Vagina (tissue), 2 donors: Measurements from ENCODE around the gene CAMKMT. TPM values are rescaled to one million over a fixed set of nuclear protein-coding genes. Genes with fewer than 3 reads are reported as not detected.

Source experiments
- DNase-seq, 2 donors: peaks; one replicate each; pipeline ENCODE4 v3.0.0-alpha.2; 2017; ENCODE audit errors: extremely low spot score in 2 of 2
- H3K27ac ChIP-seq: fragments of 200-600 bp; sonication (generic); one replicate; pipeline ENCODE4 v1.5.1; 2019
- H3K27me3 ChIP-seq: fragments of 200-600 bp; sonication (generic); one replicate; pipeline ENCODE4 v1.5.1; 2019
- H3K36me3 ChIP-seq, 2 donors: fragments of 200-600 bp; sonication (generic); one replicate each; pipeline ENCODE4 v1.5.1; 2017 to 2019
- H3K4me1 ChIP-seq: fragments of 200-600 bp; sonication (generic); one replicate; pipeline ENCODE4 v1.5.1; 2019
- H3K4me3 ChIP-seq, 2 donors: fragments of 200-600 bp; sonication (generic); 1 replicate in 1 of 2; 2 replicates in 1 of 2; pipeline ENCODE4 v1.5.1; 2016 to 2019
- H3K9me3 ChIP-seq: fragments of 200-600 bp; sonication (generic); one replicate; pipeline ENCODE4 v1.5.1; 2019
- CTCF ChIP-seq, 3 experiments: fragments of 450-650 bp in 2 of 3; fragments of 200-600 bp in 1 of 3; sonication (generic) in 1 of 3; IDR thresholded peaks; one replicate each; pipeline ENCODE4 v1.5.1; 2017 to 2019; ENCODE audit warnings: antibody characterized with exemption in 3 of 3, mild to moderate bottlenecking in 2 of 3, moderate library complexity in 2 of 3
- POLR2A ChIP-seq, 2 donors: fragments of 450-650 bp; IDR thresholded peaks; one replicate each; pipeline ENCODE4 v1.6.1; 2017; ENCODE audit warnings: antibody characterized with exemption in 2 of 2, mild to moderate bottlenecking in 2 of 2, moderate library complexity in 2 of 2
- POLR2AphosphoS5 ChIP-seq, 2 donors: sonication (generic); formaldehyde crosslinking; IDR thresholded peaks; one replicate each; pipeline ENCODE4 v1.9.0; 2017; ENCODE audit warnings: antibody characterized with exemption in 2 of 2, mild to moderate bottlenecking in 2 of 2, low read depth in 1 of 2; ENCODE audit not compliant: insufficient read depth in 1 of 2
- intact Hi-C: fragments of 100-400 bp; cut with DNase I; formaldehyde crosslinking; loops from one replicate; pipeline ENCODE4 v1.15.1; 2023
- total RNA-seq: library from RNA; depleted of rRNA; stranded (reverse); fragments of >200 nt; gene quantifications from one replicate; pipeline ENCODE4 v1.2.3, GENCODE V29; 2016

The CAMKMT gene
- total RNA-seq, 1 donor from 2014 or later = 21.1 TPM

GRCh38 chr2:44324971-44325426, 36.7 kb upstream of the CAMKMT start:
- Histone ChIP-seq H3K27me3 (no peaks in the 10 kb centered on the region), H3K27ac (no peak overlapping the region), H3K9me3 (no peaks in the 10 kb centered on the region), H3K4me1 (no peaks in the 10 kb centered on the region), H3K36me3 (peaks cover 6 to 69% of the 10 kb centered on the region in 2 donors), H3K4me3 (no peak overlapping the region)
- intact Hi-C loops = no loop called here
- TF ChIP-seq POLR2A (IDR thresholded peaks at IDR 0.05) (no peak), CTCF (IDR thresholded peaks at IDR 0.05) (no peak), POLR2AphosphoS5 (IDR thresholded peaks at IDR 0.05; ENCODE audit: insufficient read depth in 1 of 2, low read depth in 1 of 2) (no peak)
- DNase-seq = no peak

- no peak overlapping the region for H3K27ac ChIP-seq
- H3K36me3 ChIP-seq = peaks cover 6 to 61% of the 10 kb centered on the region in 2 donors
- DNase-seq = no peak
- no peaks in the 10 kb centered on the region for H3K4me1 ChIP-seq
- H3K9me3 ChIP-seq = no peaks in the 10 kb centered on the region
- H3K4me3 ChIP-seq = no peak overlapping the region
- intact Hi-C loops = no loop called here
- TF ChIP-seq CTCF (IDR thresholded peaks at IDR 0.05) (no peak), POLR2AphosphoS5 (IDR thresholded peaks at IDR 0.05; ENCODE audit: insufficient read depth in 1 of 2, low read depth in 1 of 2) (no peak), POLR2A (IDR thresholded peaks at IDR 0.05) (no peak)
- H3K27me3 ChIP-seq = no peaks in the 10 kb centered on the region
These were observed 35.9 kb upstream of the CAMKMT start for GRCh38 chr2:44325897-44326296.

- Histone ChIP-seq H3K27ac (no peak overlapping the region), H3K9me3 (no peaks in the 10 kb centered on the region), H3K27me3 (no peaks in the 10 kb centered on the region), H3K4me3 (no peak overlapping the region), H3K4me1 (no peaks in the 10 kb centered on the region), H3K36me3 (peaks cover 6 to 61% of the 10 kb centered on the region in 2 donors)
- intact Hi-C loops = no loop called here
- DNase-seq = no peak
- TF ChIP-seq POLR2AphosphoS5 (IDR thresholded peaks at IDR 0.05; ENCODE audit: insufficient read depth in 1 of 2, low read depth in 1 of 2) = no peak
- no peak for TF ChIP-seq CTCF (IDR thresholded peaks at IDR 0.05)
- no peak for TF ChIP-seq POLR2A (IDR thresholded peaks at IDR 0.05)
These were observed 35.0 kb upstream of the CAMKMT start for GRCh38 chr2:44326548-44327264.

GRCh38 chr2:44328750-44329149, 33.0 kb upstream of the CAMKMT start:
- peaks cover 6 to 48% of the 10 kb centered on the region in 2 donors for H3K36me3 ChIP-seq
- H3K4me3 ChIP-seq = no peak overlapping the region
- intact Hi-C loops = no loop called here
- no peak for DNase-seq
- H3K4me1 ChIP-seq = no peaks in the 10 kb centered on the region
- H3K27me3 ChIP-seq = no peaks in the 10 kb centered on the region
- TF ChIP-seq POLR2A (IDR thresholded peaks at IDR 0.05) = no peak
- no peak for TF ChIP-seq POLR2AphosphoS5 (IDR thresholded peaks at IDR 0.05; ENCODE audit: insufficient read depth in 1 of 2, low read depth in 1 of 2)
- no peak for TF ChIP-seq CTCF (IDR thresholded peaks at IDR 0.05)
- no peak overlapping the region for H3K27ac ChIP-seq
- H3K9me3 ChIP-seq = no peaks in the 10 kb centered on the region

GRCh38 chr2:44329343-44329742, 32.4 kb upstream of the CAMKMT start:
- DNase-seq = no peak
- Histone ChIP-seq H3K9me3 (no peaks in the 10 kb centered on the region), H3K27ac (no peak overlapping the region), H3K36me3 (peaks cover 6 to 45% of the 10 kb centered on the region in 2 donors), H3K4me1 (no peaks in the 10 kb centered on the region), H3K27me3 (no peaks in the 10 kb centered on the region), H3K4me3 (no peak overlapping the region)
- intact Hi-C loops = no loop called here
- no peak for TF ChIP-seq POLR2A (IDR thresholded peaks at IDR 0.05)
- TF ChIP-seq POLR2AphosphoS5 (IDR thresholded peaks at IDR 0.05; ENCODE audit: insufficient read depth in 1 of 2, low read depth in 1 of 2) = no peak
- TF ChIP-seq CTCF (IDR thresholded peaks at IDR 0.05) = no peak
